ENCODE measurements around the gene CABP7.

The CABP7 gene

GRCh38 chr22:29719899-29720645, at the start of gene CABP7:
TSS of gene CABP7 (plus strand) at chr22:29720003. CDS start at chr22:29720425, 422 bp downstream.
- no peak for DNase-seq

DNA sequence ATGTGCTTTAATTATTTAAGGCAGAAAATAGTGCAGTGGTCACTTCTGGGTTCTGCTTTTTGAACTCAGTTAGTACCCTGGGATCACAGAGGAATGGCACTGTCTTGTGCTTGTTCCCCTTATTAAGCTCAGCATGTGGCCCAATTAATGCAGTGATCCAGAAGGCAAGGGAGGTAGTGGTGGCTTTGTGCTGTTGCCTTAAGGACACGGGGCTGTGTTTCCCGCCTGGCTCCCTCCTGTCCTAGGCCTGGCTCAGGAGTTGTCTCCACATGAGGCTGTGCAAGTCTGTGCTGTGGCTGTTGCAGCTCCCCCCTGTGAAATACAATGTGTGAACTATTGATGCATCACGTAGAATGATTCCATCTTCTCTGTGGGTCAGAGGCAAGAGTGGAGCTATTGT, 49.2 kb upstream of the CABP7 start:
- no peak for DNase-seq

DNA sequence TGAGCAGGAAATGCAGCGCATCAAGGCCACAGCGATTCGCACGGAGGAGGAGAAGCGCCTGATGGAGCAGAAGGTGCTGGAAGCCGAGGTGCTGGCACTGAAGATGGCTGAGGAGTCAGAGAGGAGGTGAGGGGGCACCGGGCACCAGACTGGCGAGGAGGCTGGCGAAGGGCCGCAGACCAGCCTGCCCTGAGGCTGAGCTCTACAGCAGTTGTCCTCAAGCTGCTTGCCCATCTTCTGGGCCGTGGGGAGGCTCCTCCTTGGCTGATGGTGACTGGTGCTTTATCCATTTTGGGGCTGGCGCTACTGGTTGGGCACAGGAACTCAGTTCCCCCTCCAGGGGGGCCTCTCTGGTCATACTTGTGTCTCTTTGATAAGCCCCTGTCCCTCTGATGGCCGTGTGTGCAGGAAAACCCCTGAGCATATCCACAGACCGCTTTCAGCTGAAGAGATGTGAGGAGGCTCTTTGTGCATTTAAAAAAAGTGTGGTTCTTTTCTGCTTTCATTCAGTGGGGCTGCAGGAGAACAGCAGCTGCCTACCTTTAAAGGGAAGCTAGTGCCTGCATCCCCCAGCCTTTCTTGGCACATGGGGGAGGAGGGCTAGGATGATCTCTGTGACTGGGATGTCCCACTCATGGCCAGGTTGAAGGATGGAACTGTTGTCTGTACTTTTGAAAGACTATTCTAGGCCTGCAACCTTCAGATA, 46.3 kb upstream of the CABP7 start:
- DNase-seq, result no peak

GRCh38 chr22:29674121-29674520, 45.7 kb upstream of the CABP7 start:
- DNase-seq, result no peak

GRCh38 chr22:29679316-29679715, 40.5 kb upstream of the CABP7 start:
- no peak for DNase-seq

- no peak for DNase-seq
Observed at GRCh38 chr22:29683536-29683935, 36.3 kb upstream of the CABP7 start.

GRCh38 chr22:29684244-29684643, 35.6 kb upstream of the CABP7 start:
- DNase-seq, result no peak

GRCh38 chr22:29689206-29689879, 30.5 kb upstream of the CABP7 start:
- DNase-seq, result peak in 1 of 56 donors; percentile 15

- peak in 51 of 56 donors; percentile 5 to 82 (median 59) for DNase-seq
Observed at GRCh38 chr22:29689880-29690213, 30.0 kb upstream of the CABP7 start.

- no peak for DNase-seq
Observed at GRCh38 chr22:29690476-29690875, 29.3 kb upstream of the CABP7 start.

GRCh38 chr22:29691636-29692326, 28.0 kb upstream of the CABP7 start:
- no peak for DNase-seq

DNA sequence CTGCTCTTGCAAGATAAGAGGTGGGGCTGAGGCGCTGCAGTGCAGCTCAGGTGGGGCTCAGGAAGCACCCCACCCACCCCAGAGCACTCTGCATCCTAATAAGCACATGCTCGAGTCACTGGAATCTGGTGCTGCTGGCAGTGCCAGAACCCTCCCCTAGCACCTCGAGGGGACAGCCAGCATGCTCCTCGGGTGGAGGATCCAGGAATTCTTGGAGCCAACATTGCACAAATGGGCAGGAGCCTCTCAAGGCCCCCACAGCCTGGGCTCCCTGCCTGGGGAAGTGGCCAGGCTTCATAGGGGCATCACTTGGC, 27.5 kb upstream of the CABP7 start:
- DNase-seq, result peak in 4 of 56 donors; percentile 14 to 34 (median 26)

GRCh38 chr22:29693161-29693560, 26.6 kb upstream of the CABP7 start:
- DNase-seq, result no peak

GRCh38 chr22:29693671-29694070, 26.1 kb upstream of the CABP7 start:
- DNase-seq, result peak in 13 of 56 donors; percentile 18 to 43 (median 28)

- peak in 44 of 56 donors; percentile 9 to 88 (median 49) for DNase-seq
Observed at GRCh38 chr22:29695129-29695926, 24.5 kb upstream of the CABP7 start.

- DNase-seq, result peak in 2 of 56 donors; percentile 9 to 27
Observed at GRCh38 chr22:29697853-29698598, 21.8 kb upstream of the CABP7 start.

GRCh38 chr22:29700206-29700899, 19.4 kb upstream of the CABP7 start:
- DNase-seq, result peak in 1 of 56 donors; percentile 30

- no peak for DNase-seq
Observed at GRCh38 chr22:29700900-29701154, 19.0 kb upstream of the CABP7 start.

DNA sequence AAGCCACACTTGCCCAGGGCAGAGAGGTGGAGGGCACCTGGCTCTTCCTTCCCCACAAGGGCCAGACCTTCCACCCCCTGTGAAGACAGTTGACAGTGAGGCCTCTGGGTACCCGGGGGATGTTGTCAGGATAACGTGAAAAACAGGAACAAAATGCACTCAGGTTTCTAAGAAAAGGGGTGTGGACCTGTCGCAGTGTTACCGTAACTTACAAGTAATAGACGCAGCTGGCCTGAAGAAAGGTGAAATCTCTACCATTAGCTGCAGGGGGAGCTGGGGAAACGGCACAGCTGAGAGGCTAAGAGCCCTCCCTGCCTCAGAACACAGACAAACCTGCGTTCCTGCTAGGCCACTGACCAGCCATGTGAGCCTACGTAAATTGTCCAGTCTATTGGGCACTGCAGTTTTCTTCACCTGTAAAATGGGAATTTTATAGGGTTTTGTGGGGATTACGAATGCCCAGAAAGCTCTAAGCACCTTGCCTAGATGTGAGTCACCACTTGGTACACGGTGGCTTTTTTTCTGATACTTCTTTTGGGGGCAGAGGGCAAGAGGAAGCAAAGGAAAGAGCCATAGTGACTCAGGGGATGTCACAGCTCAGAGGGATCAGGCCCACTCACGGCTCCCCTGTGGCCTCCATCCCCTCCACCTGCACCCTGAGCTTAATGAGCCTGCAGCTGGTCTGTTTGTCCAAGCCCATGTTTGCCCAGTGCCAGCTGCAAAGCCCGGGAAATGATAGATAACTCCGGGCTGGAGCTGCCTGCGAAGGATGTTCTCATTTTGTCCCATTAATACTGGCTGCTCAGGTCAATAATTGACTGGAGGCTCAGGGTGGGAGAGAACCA, 18.4 kb upstream of the CABP7 start:
- DNase-seq, result no peak
